H54 (cell line): ENCODE results near the gene XRCC5.
A peak's percentile ranks its signal among the peaks of the same experiment; 100 is the strongest.

Source experiments
- DNase-seq: peaks from one replicate; pipeline ENCODE4 v3.0.0; 2011; ENCODE audit warnings: low spot score, mixed read lengths; ENCODE audit not compliant: insufficient read length
- FAIRE-seq: peaks from 3 replicates; lab custom pipeline; 2011; peaks lifted over from hg19 to GRCh38; lab: Jason Lieb, UNC
- POLR2A ChIP-seq: IDR thresholded peaks from 2 replicates; pipeline ENCODE4 v1.6.1; 2011; ENCODE audit warnings: low read depth, mild to moderate bottlenecking, low read length

The XRCC5 gene

DNA sequence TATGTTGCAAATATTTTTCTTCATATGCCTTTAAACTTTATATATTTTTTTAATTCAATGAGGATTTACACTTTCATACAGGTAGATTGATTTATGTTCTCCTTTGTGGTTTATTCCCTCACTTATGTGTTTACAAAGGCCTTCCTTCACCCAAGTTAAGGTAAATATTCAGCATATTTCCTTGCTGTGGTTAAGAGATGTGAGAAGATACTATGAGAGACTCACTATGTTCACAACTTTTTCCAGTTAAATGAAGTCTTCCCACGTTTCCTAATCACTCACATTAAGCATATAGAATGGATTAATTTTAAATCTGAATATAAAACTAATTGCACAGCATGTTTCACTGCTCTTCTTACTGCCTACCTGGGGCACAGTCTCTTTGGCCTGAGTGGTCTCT, 28.1 kb upstream of the XRCC5 start:
- no peak for DNase-seq
- no peak for FAIRE-seq

DNA sequence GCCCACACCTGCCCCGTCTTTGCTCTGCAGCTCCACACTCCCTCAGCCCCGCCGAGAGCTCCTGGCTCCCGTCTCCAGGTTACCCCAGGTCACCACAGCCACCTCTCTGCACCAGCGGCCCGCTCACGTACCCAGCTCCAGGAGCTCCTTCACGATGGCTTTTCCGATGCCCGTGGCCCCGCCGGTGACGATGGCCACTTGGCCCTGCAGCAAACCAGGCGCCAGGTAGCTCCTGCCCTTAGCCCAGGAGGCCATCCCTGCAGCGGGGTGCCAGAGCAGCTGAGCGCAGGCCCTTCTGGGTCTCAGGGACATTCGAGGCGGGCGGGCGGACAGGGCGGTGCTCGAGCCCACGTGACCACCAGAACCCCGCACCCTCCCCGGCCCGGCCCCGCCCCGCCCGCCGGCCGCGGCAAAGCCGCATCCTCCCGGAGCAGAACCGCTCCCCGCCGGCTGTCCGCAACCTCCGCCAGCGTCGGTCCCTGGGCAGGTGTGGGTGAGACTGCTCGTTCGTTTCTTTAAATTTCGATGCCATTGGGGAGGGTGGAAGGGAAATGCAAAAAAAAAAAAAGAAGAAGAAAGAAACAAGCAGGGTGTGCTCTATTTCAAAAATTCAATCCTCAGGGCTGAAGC, 27.5 kb upstream of the XRCC5 start, which contains the start of the genes PECR and TMEM169:
Gene PECR, minus strand, starts transcription at position 323 of the 630 bp plus-strand sequence. Its CDS starts 68 bp downstream, at position 255.
Gene TMEM169, plus strand, starts transcription at position 433 of the 630 bp plus-strand sequence. CDS start 14,045 bp downstream, outside the sequence.
- peak; percentile 76; the same call in 1 of the 2 replicates for TF ChIP-seq POLR2A
- FAIRE-seq (no peak), DNase-seq (peak; percentile 80)

More for the DNA sequence above, 28.1 kb upstream of the XRCC5 start:
- no peak for TF ChIP-seq POLR2A

- no peak for FAIRE-seq
- no peak for TF ChIP-seq POLR2A
- DNase-seq = no peak
These were observed 26.9 kb upstream of the XRCC5 start for GRCh38 chr2:216082117-216082711.

- no peak for DNase-seq
These were observed 26.3 kb upstream of the XRCC5 start for GRCh38 chr2:216082805-216083204.

GRCh38 chr2:216083464-216084281, 25.5 kb upstream of the XRCC5 start:
- no peak for DNase-seq
- no peak for FAIRE-seq
- no peak for TF ChIP-seq POLR2A

More at GRCh38 chr2:216082805-216083204, 26.3 kb upstream of the XRCC5 start:
- FAIRE-seq = no peak
- TF ChIP-seq POLR2A = no peak

DNA sequence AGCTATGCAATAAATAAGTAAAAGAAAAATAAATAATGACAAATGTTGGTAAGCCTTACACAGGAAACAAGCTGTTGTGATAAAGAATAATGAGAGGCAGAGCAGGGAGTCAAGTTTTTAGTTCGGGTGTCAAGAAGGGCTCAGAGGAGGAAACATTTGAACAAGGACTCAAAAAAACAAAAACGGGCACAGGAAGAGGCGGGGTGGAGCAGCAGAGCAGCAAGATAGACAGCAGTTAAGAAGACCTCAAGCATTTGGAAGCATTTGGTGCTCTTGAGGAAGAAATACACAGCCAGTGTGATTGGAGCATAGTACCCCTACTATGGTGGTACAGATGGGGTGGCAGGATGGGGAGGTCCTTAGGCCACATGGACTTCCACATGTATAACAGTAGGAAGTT, 24.6 kb upstream of the XRCC5 start:
- FAIRE-seq (no peak), DNase-seq (no peak)
- TF ChIP-seq POLR2A = no peak

DNA sequence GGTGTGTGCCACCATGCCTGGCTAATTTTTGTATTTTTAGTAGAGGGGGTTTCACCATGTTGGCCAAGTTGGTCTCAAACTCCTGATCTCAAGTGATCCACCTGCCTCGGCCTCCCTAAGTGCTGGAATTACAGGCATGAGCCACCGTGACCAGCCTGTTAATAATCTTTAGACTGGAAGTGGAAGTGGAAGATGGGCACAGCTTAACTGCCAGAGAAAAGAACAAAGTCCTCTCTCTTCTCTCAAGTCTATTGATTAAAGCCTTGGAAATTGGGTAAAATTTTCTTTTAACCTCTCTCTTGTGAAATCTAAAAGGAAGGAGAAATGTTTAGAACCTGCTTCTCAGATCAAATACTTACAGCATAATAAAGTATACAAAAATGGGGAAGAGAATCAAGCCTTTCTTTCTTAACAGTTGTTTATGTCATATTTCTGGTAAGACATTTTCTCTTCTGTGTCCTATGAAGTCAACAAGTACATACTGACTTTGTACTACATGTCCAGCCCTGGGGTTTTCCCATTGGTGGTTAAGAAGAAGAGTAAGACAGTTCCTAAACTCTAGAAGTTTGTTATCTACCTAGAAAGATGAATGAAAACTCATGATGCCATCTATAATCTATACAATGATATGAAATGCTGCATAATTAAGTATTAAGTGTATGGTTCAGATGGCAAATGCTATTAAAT, 22.8 kb upstream of the XRCC5 start:
- FAIRE-seq (no peak), DNase-seq (no peak)
- no peak for TF ChIP-seq POLR2A

GRCh38 chr2:216090369-216090786, 18.8 kb upstream of the XRCC5 start:
- no peak for FAIRE-seq
- TF ChIP-seq POLR2A = no peak
- DNase-seq = no peak

DNA sequence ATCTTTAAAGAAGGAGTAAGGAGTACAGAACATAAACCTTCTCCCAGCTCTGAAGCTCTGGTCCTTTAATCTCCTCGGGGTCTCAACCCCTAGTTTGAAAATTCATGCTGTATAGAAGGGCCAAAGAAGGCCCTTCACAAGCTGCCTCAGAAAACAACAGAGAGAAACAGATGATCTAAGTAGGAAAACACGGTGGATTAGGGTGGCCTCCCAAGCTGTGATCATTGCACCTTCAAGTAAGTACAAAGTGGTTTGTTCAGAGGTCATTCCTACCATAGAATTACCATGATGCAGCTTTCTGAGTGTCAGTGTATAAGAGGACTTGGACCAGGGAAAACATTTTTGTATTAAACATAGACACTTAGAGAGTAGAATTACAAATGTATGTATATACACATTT, 16.5 kb upstream of the XRCC5 start:
- DNase-seq (no peak), FAIRE-seq (no peak)
- no peak for TF ChIP-seq POLR2A

DNA sequence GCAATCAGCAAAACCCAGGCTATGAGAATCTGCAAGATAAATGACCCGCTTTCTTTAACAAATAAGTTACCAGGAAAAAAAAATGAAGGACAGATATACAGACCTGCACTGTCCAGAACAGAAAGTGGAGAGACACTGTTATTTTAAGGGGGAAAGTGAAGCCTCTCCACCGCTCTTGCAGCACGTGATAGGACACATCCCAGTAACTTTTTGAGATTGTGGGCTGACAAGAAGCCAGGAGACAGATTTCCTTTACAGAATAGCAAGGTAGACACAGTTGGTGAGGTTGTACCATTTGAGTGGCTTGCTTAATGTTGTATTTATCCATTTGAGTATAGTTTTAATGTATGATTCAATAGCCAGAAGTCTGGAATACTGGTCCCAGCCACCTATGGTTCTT, 14.4 kb upstream of the XRCC5 start:
- no peak for TF ChIP-seq POLR2A
- no peak for FAIRE-seq
- no peak for DNase-seq

DNA sequence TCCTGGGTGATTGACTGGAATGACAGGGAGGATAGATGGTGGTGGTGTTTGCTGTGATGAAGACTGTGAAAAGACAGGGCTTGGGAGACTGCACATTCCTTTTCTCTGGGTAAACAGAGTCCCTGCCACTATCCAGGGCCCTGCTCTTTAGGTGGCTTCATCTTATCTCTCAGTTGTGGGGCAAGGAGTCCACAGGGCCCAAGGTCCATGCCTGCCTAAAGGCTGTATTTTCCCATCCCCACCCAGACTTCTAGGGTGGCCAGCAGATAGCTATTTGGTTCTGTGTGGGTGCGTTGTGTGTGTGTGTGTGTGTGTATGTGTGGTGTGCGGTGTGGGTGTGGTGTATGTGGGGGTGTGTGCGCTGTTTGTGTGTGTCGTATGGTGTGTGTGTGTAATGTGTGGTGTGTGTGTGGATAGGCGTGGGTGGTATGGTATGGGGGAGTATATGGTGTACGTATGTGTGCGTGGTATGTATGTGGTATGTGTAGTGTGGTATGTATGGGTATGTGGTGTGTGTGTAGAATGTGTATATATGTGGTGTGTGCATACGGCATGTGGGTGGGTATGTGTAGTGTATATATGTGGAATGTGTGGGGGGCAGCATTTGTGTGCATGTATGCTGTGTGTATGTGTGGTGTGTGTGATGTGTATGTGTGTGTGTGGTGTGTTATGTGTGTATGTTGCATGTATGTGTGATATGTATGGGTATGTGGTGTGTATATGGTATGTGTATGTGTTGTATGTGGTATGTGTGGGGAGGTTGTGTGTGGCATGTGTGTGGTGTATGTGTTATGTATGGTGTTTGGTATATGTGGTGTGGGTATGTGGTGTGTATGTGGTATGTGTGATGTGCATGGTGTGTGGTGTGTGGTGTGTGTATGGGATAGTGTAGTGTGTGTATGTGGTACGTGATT, 10.5 kb upstream of the XRCC5 start:
- TF ChIP-seq POLR2A = no peak
- FAIRE-seq (no peak), DNase-seq (no peak)

DNA sequence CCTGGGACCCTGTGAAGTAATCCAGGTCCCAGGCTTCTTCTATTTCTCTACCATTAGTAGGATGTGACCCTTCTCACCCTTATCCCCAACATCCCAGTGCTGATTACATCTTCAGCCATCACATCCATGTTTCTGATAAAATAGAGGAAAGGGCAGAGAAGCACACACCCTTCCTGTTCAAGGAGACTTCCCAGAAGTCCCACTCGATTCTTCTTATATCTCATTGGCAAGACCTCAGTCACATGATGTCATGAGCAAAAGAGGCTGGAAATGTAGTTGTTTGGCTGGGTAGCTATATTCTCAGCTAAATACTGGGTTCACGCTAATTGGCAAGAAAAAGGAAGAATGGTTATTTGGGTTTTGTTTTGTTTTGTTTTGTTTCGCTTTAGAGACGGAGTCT, 8.0 kb upstream of the XRCC5 start:
- DNase-seq (no peak), FAIRE-seq (no peak)
- no peak for TF ChIP-seq POLR2A
